ENCODE measurements around the gene LRRN1.
"Not testable (repeated sequence)": the region's sequence is repeated elsewhere in the genome, so short reads cannot be mapped to it uniquely, and the experiment has no call there.

Gene LRRN1

GRCh38 chr3:3875491-3875890 lies 76.3 kb downstream of the LRRN1 start:
- no peak for DNase-seq (ENCODE audit: insufficient read length, low spot score)
- no peak for FAIRE-seq
- TF ChIP-seq, protein P1, sequence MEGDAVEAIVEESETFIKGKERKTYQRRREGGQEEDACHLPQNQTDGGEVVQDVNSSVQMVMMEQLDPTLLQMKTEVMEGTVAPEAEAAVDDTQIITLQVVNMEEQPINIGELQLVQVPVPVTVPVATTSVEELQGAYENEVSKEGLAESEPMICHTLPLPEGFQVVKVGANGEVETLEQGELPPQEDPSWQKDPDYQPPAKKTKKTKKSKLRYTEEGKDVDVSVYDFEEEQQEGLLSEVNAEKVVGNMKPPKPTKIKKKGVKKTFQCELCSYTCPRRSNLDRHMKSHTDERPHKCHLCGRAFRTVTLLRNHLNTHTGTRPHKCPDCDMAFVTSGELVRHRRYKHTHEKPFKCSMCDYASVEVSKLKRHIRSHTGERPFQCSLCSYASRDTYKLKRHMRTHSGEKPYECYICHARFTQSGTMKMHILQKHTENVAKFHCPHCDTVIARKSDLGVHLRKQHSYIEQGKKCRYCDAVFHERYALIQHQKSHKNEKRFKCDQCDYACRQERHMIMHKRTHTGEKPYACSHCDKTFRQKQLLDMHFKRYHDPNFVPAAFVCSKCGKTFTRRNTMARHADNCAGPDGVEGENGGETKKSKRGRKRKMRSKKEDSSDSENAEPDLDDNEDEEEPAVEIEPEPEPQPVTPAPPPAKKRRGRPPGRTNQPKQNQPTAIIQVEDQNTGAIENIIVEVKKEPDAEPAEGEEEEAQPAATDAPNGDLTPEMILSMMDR (IDR thresholded peaks at IDR 0.05; ENCODE audit: insufficient read depth, missing control alignments): no peak

DNA sequence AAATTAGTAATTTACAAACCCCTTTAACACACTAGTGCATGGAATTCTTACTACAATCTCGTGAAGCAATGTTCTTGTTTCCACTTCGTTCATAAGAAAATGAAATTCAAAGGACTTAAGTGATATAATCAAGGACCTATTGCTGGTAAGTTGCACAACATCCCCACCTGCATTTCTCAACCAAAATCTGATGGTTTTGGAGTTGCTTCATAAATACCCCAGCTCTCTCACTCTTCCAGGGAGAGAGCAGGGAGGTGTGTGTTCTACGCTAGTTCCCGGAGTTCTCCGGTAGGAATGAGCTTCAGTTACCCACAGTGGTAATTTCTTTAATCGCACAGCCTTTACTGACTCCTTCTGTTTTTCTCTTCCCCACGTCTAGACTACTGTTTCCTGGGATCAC lies 81.8 kb downstream of the LRRN1 start:
- FAIRE-seq (no peak), DNase-seq (ENCODE audit: insufficient read length, low spot score) (no peak)
- TF ChIP-seq, protein P1 (IDR thresholded peaks at IDR 0.05; ENCODE audit: insufficient read depth, missing control alignments): no peak

GRCh38 chr3:3887311-3887710 lies 88.1 kb downstream of the LRRN1 start:
- not testable (repeated sequence) for FAIRE-seq; DNase-seq (ENCODE audit: insufficient read length, low spot score)

DNA sequence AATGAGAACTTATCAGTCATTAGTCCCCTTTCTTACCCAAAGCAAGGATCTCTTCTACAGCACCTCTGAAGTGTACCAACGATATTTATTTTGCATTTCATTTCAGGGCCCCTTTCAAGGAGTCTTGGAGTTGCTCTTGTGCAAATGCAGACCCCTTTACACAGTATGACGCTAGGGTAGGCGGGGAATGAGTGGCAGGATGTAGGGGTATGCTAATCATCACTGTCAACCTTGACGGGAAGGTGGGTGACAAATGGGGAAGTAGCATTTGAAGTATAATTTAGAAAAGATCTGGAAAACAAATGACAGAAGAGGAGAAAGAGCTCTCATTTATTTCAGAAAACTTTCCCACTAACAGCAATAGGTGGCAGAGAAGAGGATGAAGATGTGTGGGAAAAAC lies 94.4 kb downstream of the LRRN1 start:
- FAIRE-seq: no peak
- DNase-seq (ENCODE audit: insufficient read length, low spot score): no peak
- TF ChIP-seq, protein P1 (IDR thresholded peaks at IDR 0.05; ENCODE audit: insufficient read depth, missing control alignments): no peak
